ENCODE data around the gene FAM83B.
"Not testable (repeated sequence)": the region's sequence is repeated elsewhere in the genome, so short reads cannot be mapped to it uniquely, and the experiment has no call there.

The FAM83B gene, protein sequence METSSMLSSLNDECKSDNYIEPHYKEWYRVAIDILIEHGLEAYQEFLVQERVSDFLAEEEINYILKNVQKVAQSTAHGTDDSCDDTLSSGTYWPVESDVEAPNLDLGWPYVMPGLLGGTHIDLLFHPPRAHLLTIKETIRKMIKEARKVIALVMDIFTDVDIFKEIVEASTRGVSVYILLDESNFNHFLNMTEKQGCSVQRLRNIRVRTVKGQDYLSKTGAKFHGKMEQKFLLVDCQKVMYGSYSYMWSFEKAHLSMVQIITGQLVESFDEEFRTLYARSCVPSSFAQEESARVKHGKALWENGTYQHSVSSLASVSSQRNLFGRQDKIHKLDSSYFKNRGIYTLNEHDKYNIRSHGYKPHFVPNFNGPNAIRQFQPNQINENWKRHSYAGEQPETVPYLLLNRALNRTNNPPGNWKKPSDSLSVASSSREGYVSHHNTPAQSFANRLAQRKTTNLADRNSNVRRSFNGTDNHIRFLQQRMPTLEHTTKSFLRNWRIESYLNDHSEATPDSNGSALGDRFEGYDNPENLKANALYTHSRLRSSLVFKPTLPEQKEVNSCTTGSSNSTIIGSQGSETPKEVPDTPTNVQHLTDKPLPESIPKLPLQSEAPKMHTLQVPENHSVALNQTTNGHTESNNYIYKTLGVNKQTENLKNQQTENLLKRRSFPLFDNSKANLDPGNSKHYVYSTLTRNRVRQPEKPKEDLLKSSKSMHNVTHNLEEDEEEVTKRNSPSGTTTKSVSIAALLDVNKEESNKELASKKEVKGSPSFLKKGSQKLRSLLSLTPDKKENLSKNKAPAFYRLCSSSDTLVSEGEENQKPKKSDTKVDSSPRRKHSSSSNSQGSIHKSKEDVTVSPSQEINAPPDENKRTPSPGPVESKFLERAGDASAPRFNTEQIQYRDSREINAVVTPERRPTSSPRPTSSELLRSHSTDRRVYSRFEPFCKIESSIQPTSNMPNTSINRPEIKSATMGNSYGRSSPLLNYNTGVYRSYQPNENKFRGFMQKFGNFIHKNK

DNA sequence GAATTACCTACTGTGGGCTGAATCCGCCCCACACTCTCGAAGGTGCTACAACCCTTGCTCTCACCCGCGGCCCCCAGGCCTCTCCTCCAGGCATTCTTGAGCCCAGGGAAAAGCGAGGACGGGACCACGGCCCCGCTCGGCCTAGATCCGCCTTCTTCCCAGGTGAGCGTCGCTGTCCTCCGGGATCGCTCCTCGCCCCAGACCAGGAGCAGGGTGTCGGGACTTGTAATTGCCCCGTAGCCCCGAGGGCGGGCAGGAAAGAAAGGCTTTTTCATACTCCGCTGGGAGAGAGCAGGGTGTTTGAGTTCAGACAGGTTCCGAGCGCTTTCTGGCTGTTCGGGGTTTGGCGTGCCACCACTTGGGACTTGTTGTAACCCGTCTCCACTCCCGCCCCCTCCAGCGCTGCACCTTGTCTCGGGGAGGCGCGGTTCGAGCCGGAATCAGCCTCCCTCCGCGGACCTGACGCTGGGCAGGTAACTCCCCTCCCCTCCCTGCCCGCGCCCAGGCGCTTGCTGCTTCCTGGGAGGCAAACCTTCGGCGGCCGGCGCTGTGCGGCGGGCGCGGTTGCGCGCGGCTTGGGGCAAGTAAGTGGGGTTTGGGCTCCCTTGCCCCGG is at the start of gene FAM83B:
Gene FAM83B (plus strand): TSS at position 529 of the 614 bp plus-strand sequence. CDS start 23,476 bp downstream, outside the sequence.
- in situ Hi-C loops (cut with HindIII; ENCODE audit: low sequenced_read_pairs): no loop called here

DNA sequence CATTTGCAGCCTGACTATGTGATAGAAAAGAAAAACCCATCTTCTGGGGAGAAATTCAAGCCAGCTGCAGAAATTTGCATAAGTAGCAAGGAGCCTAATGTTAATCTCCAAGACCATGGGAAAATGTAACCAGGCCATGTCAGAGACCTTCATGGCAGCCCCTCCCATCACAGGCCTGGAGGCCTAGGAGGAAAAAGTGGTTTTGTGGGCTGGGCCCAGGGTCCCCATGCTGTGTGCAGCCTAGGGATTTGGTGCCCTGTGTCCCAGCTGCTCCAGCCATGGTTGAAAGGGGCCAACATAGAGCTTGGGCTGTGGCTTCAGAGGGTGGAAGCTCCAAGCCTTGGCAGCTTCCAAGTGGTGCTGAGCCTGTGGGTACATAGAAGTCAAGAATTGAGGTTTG is 49.7 kb upstream of the FAM83B start:
- in situ Hi-C loops (cut with HindIII; ENCODE audit: low sequenced_read_pairs): not testable (repeated sequence)

DNA sequence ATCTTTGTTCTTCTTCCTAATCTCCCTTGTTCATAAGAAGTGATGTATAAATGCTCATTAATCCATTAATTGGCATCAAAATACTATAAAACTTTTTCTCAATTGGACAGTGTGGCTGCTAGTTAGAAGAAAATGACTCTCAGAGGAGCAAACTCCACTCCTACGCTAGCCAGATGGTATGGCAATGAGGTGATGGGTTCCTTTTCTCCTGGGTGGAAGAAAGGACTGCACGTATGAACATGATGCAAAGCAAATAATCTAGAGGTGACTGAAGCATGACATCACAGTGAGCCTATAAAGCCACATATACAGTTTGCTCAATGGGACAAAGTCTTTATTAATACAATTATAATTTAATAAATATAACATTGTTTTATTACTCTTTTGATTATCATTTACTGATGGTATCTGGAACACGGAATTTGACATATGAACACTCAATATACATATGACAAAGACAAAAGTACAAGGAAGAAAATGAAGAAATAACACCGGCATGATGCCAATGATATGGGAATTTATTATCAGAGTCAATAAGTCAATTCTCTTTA is 46.4 kb upstream of the FAM83B start:
- in situ Hi-C loops (cut with HindIII; ENCODE audit: low sequenced_read_pairs): no loop called here

DNA sequence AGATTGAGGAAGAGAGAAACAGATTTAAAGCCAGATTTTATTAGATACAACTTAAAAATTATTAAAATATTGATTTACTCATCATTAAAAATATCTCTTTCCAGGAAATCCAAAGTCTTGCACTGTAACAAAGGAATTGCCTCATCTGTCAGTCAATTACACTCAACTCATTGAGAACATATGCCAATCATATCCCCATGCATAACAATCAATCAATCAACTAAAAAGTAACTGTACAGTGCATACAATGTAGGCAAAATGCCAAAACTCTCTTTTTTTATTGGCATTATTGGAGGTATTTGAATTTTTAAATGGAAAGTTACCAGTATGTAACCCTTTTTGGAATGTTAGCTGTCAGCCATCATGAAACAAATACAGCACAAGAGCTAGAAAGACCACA is 45.3 kb upstream of the FAM83B start:
- in situ Hi-C loops (cut with HindIII; ENCODE audit: low sequenced_read_pairs): no loop called here

DNA sequence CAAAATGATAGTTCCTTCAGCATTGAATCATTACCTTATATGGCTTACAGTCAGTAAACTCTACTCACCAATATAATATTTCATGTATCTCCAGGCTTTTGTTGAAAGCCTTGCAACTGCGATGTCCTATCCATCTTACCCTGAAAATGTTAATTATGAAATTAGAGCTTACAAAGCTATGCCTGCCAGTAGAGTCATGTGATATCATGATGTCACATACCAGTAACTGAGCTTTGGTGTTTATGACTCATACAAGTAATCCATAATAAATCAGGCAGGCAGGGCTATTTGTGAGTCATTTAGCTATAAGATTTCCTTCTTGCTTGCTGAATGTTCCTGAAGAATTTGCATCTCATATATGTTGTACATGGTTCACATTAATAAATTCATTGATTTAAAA is 44.9 kb upstream of the FAM83B start:
- in situ Hi-C loops (cut with HindIII; ENCODE audit: low sequenced_read_pairs): no loop called here

DNA sequence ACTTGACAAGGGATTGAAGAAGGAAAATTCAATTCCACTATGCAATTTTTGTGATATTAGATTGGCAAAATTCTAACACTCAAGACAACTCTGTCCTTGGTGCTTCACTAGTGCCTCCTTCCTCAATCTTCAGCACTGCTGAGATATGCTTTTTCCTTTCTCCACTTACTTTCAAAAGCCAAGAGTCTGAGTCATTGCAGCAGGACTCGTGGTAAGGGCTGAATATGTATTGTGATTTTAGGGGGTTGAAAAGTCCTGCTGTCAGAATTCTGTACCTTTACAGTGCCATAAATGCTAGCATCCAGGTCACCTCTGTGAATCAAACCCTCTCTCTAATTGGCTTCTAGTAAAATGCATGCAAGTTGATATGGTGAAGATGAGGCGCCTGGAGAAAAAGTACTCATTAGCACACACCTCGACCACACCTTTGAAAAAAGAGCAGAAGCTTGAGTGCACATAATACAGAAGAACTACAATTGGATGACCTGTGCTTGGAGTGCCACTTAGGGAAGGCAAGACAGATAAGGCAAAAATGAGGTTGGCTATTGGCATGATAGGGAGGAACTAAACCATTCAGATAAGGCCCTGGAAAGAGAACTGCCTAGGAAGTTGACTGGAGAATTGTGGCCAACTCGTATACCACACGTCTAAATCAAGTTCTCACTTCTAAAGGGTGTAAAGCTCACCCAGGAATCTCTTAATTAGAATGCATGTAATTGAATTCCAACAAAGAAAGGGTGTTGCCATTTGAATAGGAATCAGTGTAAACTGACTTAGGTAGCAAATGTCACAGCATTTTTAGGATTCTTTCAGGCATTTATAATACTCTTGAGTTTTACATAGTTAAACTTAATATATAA is 43.6 kb upstream of the FAM83B start:
- in situ Hi-C loops (cut with HindIII; ENCODE audit: low sequenced_read_pairs): no loop called here

DNA sequence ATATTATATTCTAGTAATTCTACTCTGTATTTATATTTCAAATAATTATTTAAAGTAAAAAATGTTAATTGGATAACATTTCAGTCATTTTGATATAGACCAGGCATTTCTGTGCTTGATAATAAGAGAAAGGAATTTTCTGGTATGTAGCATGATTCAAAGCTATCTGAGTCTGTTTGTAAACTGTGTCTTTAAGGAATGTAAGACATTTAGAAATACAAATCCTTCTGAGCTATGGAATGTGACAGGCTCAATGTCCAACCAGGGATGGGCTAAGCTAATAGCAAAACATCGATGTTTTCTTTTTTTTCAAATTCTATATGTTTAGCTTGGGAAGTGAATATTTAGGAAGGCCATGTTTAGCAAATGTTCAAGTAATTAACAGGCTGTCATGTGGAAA is 41.5 kb upstream of the FAM83B start:
- in situ Hi-C loops (cut with HindIII; ENCODE audit: low sequenced_read_pairs): no loop called here

DNA sequence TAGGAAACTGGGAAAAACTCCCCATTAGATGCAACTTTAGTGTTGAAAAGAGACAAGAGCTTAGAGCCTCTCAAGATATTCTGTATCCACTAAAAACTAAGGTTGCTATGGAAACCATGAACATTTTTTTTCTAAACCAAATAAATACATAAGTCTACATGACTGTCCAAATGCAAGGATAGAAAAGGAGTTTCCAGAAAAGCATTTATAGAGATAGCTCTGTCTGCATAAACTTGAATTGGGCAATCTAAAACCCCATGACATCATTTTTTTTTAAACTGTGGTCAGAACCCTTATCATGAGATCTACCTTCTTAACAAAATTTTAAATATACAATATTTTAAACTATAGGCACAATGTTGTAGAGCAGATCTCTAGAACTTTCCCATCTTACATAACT is 36.4 kb upstream of the FAM83B start:
- in situ Hi-C loops (cut with HindIII; ENCODE audit: low sequenced_read_pairs): no loop called here

DNA sequence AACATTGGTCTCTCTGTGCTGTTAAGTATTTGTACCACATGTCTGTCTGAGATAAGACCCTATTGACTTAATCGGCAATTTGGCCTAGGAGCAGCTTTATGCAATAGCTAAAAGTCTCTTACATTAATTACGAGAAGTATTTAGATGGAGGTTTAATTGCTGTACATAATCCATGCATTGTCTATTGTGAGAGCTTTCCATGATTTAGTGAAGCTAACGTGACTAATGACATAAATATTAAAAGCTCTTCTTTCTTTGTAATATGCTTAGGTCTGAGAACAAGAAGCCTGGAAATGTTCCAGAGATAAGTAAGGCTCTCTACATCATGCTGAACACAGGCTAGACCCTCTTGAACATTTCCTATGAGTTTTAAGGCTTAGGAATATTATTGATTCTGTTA is 32.7 kb upstream of the FAM83B start:
- in situ Hi-C loops (cut with HindIII; ENCODE audit: low sequenced_read_pairs): no loop called here

DNA sequence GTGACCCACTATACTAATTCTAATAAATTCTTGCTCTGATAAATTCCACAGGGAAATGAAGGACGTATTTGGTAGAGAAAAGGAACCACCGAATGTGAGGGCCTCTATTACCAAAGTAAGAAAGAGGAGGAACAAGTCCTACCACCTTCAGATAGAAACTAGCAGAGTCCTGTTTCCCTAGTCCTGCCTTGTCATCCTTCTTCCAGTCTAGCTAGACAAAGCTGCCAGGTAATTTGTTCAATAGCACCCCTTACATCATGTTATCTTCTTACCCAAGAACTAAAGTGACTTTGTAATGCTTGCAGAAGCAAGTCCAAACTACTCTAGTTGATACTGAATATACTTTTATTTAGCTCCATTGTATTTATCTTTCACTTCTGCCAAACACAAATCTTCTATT is 29.3 kb upstream of the FAM83B start:
- in situ Hi-C loops (cut with HindIII; ENCODE audit: low sequenced_read_pairs): no loop called here

DNA sequence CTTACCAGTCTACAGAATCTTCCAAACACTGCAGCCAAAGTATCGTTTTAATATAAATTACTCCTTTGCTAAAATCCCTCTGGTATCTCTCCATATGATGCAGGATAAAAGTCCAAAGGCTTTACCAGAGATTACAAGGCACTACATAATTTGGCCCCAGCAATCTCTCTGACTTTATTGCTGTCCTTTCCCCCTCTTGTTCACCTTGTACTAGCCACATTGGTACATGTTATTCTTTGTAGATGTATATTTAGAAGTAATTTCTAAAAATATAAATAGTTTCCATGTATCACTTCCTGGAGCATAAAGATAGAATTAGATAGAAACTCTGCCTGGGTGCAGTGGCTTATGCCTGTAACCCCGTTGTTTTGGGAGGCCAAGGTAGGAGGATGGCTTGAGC is 28.7 kb upstream of the FAM83B start:
- in situ Hi-C loops (cut with HindIII; ENCODE audit: low sequenced_read_pairs): no loop called here

DNA sequence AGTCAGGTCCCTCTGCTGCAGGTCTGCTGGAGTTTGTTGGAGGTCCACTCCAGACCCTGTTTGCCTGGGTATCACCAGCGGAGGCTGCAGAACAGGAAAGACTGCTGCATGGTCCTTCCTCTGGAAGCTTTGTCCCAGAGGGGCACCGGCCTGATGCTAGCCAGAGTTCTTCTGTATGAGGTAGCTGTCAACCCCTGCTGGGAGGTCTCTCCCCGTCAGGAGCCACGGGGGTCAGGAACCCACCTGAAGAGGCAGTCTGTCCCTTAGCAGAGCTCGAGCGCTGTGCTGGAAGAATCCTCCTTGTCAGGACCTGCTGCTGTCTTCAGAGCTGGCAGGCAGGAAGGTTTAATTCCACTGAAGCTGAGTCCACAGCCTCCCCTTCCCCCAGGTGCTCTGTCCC is 22.3 kb upstream of the FAM83B start:
- in situ Hi-C loops (cut with HindIII; ENCODE audit: low sequenced_read_pairs): not testable (repeated sequence)

DNA sequence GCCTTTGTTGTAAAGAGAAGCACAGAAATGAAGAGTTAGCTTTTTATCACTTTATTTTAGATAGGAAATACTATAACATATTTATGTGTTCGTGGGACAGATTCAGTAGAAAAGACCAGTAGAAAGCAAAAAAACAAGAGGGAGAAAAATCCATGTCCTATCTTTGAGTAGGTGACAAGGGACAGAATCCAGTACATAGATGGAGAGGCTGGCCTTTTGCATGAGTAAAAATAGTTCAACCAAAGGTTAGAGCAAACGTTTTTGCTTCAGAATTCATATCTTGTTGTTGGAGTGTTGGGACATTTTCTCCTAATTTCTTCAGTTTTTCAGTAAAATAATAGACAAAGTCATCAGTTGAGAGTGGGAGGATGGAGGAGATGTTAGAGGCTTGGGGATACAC is 19.6 kb upstream of the FAM83B start:
- in situ Hi-C loops (cut with HindIII; ENCODE audit: low sequenced_read_pairs): no loop called here

DNA sequence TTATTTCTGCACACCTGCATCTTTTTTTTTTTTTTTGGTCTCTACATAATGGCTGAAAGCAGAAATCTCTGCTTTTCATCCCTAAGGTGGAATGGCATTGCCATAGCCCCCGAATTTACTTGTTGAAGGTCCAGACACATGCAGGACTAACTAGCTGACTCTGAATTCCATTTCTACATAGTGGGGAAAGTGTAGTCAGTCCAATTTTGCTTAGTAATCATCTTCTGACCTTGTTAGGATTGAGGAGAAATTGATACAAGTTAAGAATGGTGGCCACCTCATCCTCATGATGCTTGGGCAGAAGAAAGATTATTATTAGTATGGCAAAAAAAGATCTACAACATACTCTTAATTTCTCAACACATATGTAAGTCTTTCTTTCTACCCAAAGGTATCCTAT is 16.4 kb upstream of the FAM83B start:
- in situ Hi-C loops (cut with HindIII; ENCODE audit: low sequenced_read_pairs): no loop called here

DNA sequence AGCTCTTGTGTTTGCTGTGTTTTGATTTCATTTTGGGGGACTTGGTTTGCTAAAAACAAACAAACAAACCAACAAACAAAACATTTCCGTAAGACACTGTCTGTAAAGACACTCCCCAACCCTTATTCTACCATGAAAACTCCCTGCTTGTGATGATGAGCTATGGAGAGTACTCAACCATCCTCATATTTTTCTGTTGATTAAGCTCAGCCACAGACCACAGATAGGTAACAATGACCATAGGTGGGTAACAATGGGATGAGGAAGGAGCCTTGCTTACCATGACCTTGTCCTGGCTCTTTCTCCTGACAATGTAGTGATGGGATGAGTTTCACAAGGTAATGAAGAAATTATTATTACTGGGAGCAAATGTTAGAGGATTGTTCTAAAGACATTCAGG is 11.4 kb upstream of the FAM83B start:
- in situ Hi-C loops (cut with HindIII; ENCODE audit: low sequenced_read_pairs): no loop called here

DNA sequence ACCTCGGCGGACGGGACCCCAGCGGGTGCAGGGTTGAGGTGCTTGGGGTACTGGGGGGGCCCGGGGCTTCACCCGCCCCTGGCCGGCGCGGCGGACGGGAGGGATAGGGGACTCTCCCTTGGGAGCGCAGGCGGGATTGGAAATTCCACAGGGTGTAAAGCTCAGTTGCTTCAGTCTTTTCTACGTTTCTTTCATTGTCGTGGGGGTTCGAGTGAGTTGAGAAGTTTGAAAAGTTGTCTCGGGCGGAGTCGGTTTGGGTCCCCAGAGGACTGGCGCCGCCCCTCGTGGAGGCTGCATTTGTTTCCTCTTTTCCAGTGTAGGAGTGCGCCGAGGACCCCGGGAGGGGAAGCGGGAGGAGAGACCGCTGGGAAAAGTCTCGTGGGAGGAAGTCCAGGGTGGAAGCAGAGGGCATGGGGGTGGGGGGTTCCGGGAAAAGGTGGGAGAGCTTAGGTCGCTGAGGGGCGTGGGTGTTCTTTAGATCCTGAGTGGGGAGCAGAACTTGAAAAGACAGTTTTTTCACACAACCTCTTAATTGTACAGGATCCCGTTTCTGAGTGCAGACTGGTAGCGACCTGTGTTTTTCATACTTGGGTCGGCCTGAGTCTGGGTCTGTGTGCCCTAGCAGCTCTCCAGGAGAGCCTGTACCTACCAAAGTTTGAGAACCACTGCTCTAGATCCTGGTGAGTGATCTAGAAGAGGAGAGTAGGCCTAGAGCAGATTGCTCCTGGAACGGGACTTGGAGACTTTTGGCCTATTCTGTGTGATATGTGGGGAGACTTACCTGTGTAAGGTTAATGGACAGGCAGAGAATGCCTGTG is 495 bp downstream of the FAM83B start:
- in situ Hi-C loops (cut with HindIII; ENCODE audit: low sequenced_read_pairs): no loop called here

DNA sequence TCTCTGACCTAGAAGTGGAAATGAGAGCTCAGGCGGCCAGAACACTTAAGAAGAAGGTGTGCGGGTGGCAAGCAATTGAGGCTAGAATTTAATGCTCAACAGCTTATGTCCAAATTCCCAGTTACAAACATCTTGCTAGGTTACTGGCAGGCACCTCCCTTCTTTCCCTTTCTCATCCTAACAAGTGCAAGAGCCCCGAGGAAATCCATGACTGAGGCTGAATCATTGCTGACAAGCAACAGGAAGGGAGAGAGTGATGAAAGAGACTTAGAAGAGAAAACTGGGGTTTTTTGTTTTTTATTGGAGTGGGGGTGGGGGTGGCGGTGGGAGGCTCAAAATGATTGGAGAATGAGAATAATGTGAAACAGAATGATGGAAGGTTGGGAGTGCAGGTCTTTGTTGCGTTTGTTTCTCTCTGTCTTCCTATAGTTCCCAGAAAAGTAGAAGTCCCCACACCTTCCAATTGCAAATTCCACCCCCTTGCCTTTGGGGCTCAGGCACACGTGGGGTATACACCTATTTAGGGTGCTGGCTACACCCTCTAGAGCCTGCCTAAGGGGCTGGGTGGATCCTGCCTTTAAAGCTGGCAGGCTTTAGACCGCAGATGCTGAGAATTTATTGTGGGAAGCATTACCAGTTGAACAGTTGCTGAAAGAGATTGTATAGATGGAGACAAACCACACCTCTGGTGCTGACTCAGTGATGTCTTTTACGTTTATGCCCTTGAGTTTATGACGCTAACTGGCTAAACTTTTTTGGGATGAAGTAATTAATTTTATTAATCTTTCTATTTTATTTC is 1.4 kb downstream of the FAM83B start:
- in situ Hi-C loops (cut with HindIII; ENCODE audit: low sequenced_read_pairs): no loop called here

DNA sequence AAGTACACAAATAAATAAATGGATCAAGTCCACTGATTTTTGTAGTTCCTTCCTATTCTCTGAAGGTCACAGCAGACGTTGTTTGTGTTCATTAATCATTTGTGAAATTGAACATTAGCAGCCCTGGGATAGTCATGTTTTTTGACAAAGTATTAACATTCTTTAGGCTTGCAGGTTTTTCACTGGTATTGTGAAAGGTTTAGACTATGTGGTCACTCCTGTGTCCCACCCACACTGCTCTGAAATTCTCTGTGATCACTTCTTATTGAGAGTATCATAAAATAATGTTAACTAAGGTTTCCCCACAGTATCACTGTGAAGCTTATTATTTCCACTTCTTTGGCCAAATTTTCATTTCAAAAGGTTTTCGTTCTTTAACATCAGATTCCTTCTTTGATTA is 3.5 kb downstream of the FAM83B start:
- in situ Hi-C loops (cut with HindIII; ENCODE audit: low sequenced_read_pairs): loop anchor here (5.0 kb wide), 1 partner anchor 42 kb away; no protein-coding TSS in a partner anchor

All from DLD1 (cell line).